GM19397 (cell line): ENCODE measurements around the gene RUNX3.
"Not testable (repeated sequence)": the region's sequence is repeated elsewhere in the genome, so short reads cannot be mapped to it uniquely, and the experiment has no call there.

ENCODE experiments used
- ATAC-seq: cut with Tn5 transposase; IDR thresholded peaks from one replicate; pipeline ENCODE4 v1.9.1; 2021; ENCODE audit warnings: mild to moderate bottlenecking, moderate library complexity; ENCODE audit not compliant: unreplicated experiment

The RUNX3 gene

GRCh38 chr1:24903011-24903461 is 27.0 kb downstream of the RUNX3 start:
- ATAC-seq: no peak

- ATAC-seq: no peak
These were observed 27.6 kb downstream of the RUNX3 start for GRCh38 chr1:24902471-24902891.

GRCh38 chr1:24901791-24902470 is 28.1 kb downstream of the RUNX3 start:
- no peak for ATAC-seq

- no peak for ATAC-seq
These were observed 28.9 kb downstream of the RUNX3 start for GRCh38 chr1:24900985-24901781.

GRCh38 chr1:24900486-24900849 is 29.6 kb downstream of the RUNX3 start:
- no peak for ATAC-seq

GRCh38 chr1:24899581-24900485 is 30.2 kb downstream of the RUNX3 start:
- no peak for ATAC-seq

GRCh38 chr1:24898909-24899439 is 31.1 kb downstream of the RUNX3 start:
- no peak for ATAC-seq

- ATAC-seq: no peak
These were observed 31.7 kb downstream of the RUNX3 start for GRCh38 chr1:24898152-24898908.

GRCh38 chr1:24897263-24898151 is 32.6 kb downstream of the RUNX3 start:
- ATAC-seq: no peak

- no peak for ATAC-seq
These were observed 33.3 kb downstream of the RUNX3 start for GRCh38 chr1:24896596-24897262.

GRCh38 chr1:24896176-24896575 is 33.9 kb downstream of the RUNX3 start:
- no peak for ATAC-seq

GRCh38 chr1:24895511-24895910 is 34.6 kb downstream of the RUNX3 start:
- no peak for ATAC-seq

GRCh38 chr1:24894002-24894401 is 36.1 kb downstream of the RUNX3 start:
- no peak for ATAC-seq

- ATAC-seq: no peak
These were observed 36.6 kb downstream of the RUNX3 start for GRCh38 chr1:24893431-24893830.

- ATAC-seq: no peak
These were observed 37.6 kb downstream of the RUNX3 start for GRCh38 chr1:24892188-24893153.

GRCh38 chr1:24891367-24891766 is 38.7 kb downstream of the RUNX3 start:
- not testable (repeated sequence) for ATAC-seq

- ATAC-seq: no peak
These were observed 39.2 kb downstream of the RUNX3 start for GRCh38 chr1:24890887-24891286.
